Effector memory CD4-positive, alpha-beta T cell (primary cell): ENCODE measurements around the gene DLG3.

Source experiments
- DNase-seq, 3 donors: peaks; one replicate each; pipeline ENCODE4 v3.0.0-alpha.2; 2020
- H3K27ac ChIP-seq: 2 replicates; pipeline ENCODE4 v1.7.0; 2013; ENCODE audit warnings: mild to moderate bottlenecking, low read length, moderate library complexity; ENCODE audit not compliant: insufficient read depth, poor library complexity, severe bottlenecking
- H3K27me3 ChIP-seq: replicated peaks from 2 replicates; pipeline ENCODE4 v1.7.0; 2013; ENCODE audit warnings: mild to moderate bottlenecking, low read length; ENCODE audit not compliant: insufficient read depth, control insufficient read depth, poor library complexity, severe bottlenecking
- H3K36me3 ChIP-seq: 2 replicates; pipeline ENCODE4 v1.7.0; 2013; ENCODE audit warnings: mild to moderate bottlenecking, low read length, moderate library complexity; ENCODE audit not compliant: control insufficient read depth, insufficient read depth
- H3K4me1 ChIP-seq: 2 replicates; pipeline ENCODE4 v1.7.0; 2013; ENCODE audit warnings: low read length, mild to moderate bottlenecking; ENCODE audit not compliant: control insufficient read depth, insufficient read depth, poor library complexity, severe bottlenecking
- H3K4me3 ChIP-seq: 2 replicates; pipeline ENCODE4 v1.7.0; 2013; ENCODE audit warnings: low read length, low read depth, mild to moderate bottlenecking; ENCODE audit not compliant: insufficient read depth, poor library complexity, severe bottlenecking
- H3K9me3 ChIP-seq: 2 replicates; pipeline ENCODE4 v1.7.0; 2013; ENCODE audit warnings: mild to moderate bottlenecking, low read length, moderate library complexity; ENCODE audit not compliant: control insufficient read depth

The DLG3 gene

GRCh38 chrX:70437011-70437410 lies 7.6 kb upstream of the DLG3 start:
- Histone ChIP-seq H3K27ac (no peak overlapping the region), H3K4me1 (no peaks in the 10 kb centered on the region), H3K4me3 (no peak overlapping the region), H3K36me3 (no peaks in the 10 kb centered on the region), H3K9me3 (no peaks in the 10 kb centered on the region), H3K27me3 (no peaks in the 10 kb centered on the region)
- no peak for DNase-seq

- H3K27me3 ChIP-seq, result no peaks in the 10 kb centered on the region
- DNase-seq, result no peak
- no peak overlapping the region for H3K27ac ChIP-seq
- H3K9me3 ChIP-seq, result no peaks in the 10 kb centered on the region
- H3K4me1 ChIP-seq, result no peaks in the 10 kb centered on the region
- H3K36me3 ChIP-seq, result no peaks in the 10 kb centered on the region
- no peak overlapping the region for H3K4me3 ChIP-seq
These were observed 6.5 kb upstream of the DLG3 start for GRCh38 chrX:70437921-70438665.

GRCh38 chrX:70439016-70439415 lies 5.6 kb upstream of the DLG3 start:
- DNase-seq, result no peak
- H3K27me3 ChIP-seq, result no peaks in the 10 kb centered on the region
- no peaks in the 10 kb centered on the region for H3K4me1 ChIP-seq

GRCh38 chrX:70442224-70442623 lies 2.4 kb upstream of the DLG3 start:
- Histone ChIP-seq H3K36me3 (no peaks in the 10 kb centered on the region), H3K27me3 (peaks cover 3% of the 10 kb centered on the region), H3K27ac (no peak overlapping the region), H3K4me1 (peaks cover 4% of the 10 kb centered on the region), H3K9me3 (no peaks in the 10 kb centered on the region), H3K4me3 (no peak overlapping the region)
- DNase-seq, result no peak

More at GRCh38 chrX:70439016-70439415, 5.6 kb upstream of the DLG3 start:
- Histone ChIP-seq H3K36me3 (no peaks in the 10 kb centered on the region), H3K9me3 (no peaks in the 10 kb centered on the region), H3K4me3 (no peak overlapping the region), H3K27ac (no peak overlapping the region)

GRCh38 chrX:70444946-70445656 lies 466 bp downstream of the DLG3 start:
- H3K27me3 ChIP-seq, result peaks cover 3% of the 10 kb centered on the region
- no peak for DNase-seq
- no peaks in the 10 kb centered on the region for H3K36me3 ChIP-seq
- no peaks in the 10 kb centered on the region for H3K9me3 ChIP-seq
- H3K27ac ChIP-seq, result no peak overlapping the region
- H3K4me1 ChIP-seq, result peaks cover 4% of the 10 kb centered on the region
- peak overlapping the region; percentile 35 for H3K4me3 ChIP-seq

GRCh38 chrX:70445951-70446350 lies 1.3 kb downstream of the DLG3 start:
- H3K9me3 ChIP-seq, result no peaks in the 10 kb centered on the region
- no peak overlapping the region for H3K27ac ChIP-seq
- H3K36me3 ChIP-seq, result no peaks in the 10 kb centered on the region
- H3K4me1 ChIP-seq, result peaks cover 4% of the 10 kb centered on the region
- peaks cover 3% of the 10 kb centered on the region for H3K27me3 ChIP-seq
- H3K4me3 ChIP-seq, result no peak overlapping the region
- DNase-seq, result no peak

- peaks cover 3% of the 10 kb centered on the region for H3K27me3 ChIP-seq
- H3K9me3 ChIP-seq, result no peaks in the 10 kb centered on the region
- H3K4me3 ChIP-seq, result no peak overlapping the region
- H3K36me3 ChIP-seq, result no peaks in the 10 kb centered on the region
- H3K4me1 ChIP-seq, result peaks cover 4% of the 10 kb centered on the region
- no peak overlapping the region for H3K27ac ChIP-seq
- DNase-seq, result no peak
These were observed 2.0 kb downstream of the DLG3 start for GRCh38 chrX:70446380-70447350.

GRCh38 chrX:70449457-70449966 lies 4.9 kb downstream of the DLG3 start:
- Histone ChIP-seq H3K27ac (no peak overlapping the region), H3K4me3 (no peak overlapping the region), H3K27me3 (peaks cover 3% of the 10 kb centered on the region), H3K4me1 (peaks cover 8% of the 10 kb centered on the region), H3K36me3 (no peaks in the 10 kb centered on the region), H3K9me3 (no peaks in the 10 kb centered on the region)
- no peak for DNase-seq

- peaks cover 8% of the 10 kb centered on the region for H3K4me1 ChIP-seq
- H3K36me3 ChIP-seq, result no peaks in the 10 kb centered on the region
- H3K27me3 ChIP-seq, result no peaks in the 10 kb centered on the region
- peak overlapping the region; percentile 45 for H3K27ac ChIP-seq
- peak; percentile 21 to 33 (median 27) for DNase-seq
- H3K9me3 ChIP-seq, result no peaks in the 10 kb centered on the region
- peak overlapping the region; percentile 35 for H3K4me3 ChIP-seq
These were observed 7.6 kb downstream of the DLG3 start for GRCh38 chrX:70452143-70452733.
